Keratinocyte (primary cell): ENCODE results near the gene TFF1.

Source experiments
- EZH2 ChIP-seq: IDR thresholded peaks from one replicate; pipeline ENCODE4 v1.6.1; 2012; ENCODE audit warnings: inconsistent platforms, mild to moderate bottlenecking, low read length, moderate library complexity
- TF ChIP-seq, protein P1 (sequence below), 3 experiments: IDR thresholded peaks in 1 of 3; conservative IDR thresholded peaks in 1 of 3; optimal IDR thresholded peaks in 1 of 3; 2 replicates in 2 of 3; 3 replicates in 1 of 3; pipeline versions ENCODE3 to v1.5.1; 2011; ENCODE audit warnings: low read length in 3 of 3, mild to moderate bottlenecking in 3 of 3, moderate library complexity in 2 of 3, control low read depth in 1 of 3, inconsistent platforms in 1 of 3; ENCODE audit not compliant: insufficient read depth in 2 of 3; ENCODE audit errors: extremely low read depth in 1 of 3

DNA sequence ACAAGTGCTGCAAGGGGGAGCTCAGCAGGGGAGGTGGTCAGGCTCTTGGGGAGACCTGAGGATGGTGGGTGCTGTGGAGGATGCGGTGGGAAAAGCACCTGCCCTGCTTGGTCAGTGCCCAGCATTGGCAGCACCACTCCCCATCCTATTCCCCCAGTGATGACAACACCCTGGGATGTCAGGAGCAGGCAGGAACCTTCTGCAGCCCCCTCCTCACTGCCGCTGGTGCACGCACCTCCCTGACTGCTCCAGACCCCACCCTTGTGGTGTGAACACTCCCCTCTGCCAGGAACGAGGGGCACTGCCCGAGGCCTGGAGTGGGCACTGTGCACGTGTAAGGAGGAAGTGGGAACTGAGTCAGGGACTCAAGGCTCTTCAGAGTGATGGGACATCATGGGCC is 17.0 kb upstream of the TFF1 start:
- TF ChIP-seq, protein P1, sequence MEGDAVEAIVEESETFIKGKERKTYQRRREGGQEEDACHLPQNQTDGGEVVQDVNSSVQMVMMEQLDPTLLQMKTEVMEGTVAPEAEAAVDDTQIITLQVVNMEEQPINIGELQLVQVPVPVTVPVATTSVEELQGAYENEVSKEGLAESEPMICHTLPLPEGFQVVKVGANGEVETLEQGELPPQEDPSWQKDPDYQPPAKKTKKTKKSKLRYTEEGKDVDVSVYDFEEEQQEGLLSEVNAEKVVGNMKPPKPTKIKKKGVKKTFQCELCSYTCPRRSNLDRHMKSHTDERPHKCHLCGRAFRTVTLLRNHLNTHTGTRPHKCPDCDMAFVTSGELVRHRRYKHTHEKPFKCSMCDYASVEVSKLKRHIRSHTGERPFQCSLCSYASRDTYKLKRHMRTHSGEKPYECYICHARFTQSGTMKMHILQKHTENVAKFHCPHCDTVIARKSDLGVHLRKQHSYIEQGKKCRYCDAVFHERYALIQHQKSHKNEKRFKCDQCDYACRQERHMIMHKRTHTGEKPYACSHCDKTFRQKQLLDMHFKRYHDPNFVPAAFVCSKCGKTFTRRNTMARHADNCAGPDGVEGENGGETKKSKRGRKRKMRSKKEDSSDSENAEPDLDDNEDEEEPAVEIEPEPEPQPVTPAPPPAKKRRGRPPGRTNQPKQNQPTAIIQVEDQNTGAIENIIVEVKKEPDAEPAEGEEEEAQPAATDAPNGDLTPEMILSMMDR (optimal IDR thresholded peaks at IDR 0.05 in 1 of 3, IDR thresholded peaks at IDR 0.05 in 1 of 3, conservative IDR thresholded peaks at IDR 0.05 in 1 of 3; ENCODE audit: extremely low read depth in 1 of 3, insufficient read depth in 2 of 3, low read length in 3 of 3), result no peak
- no peak for TF ChIP-seq EZH2
